ENCODE results near the gene POLR2H. TPM values are rescaled to one million over a fixed set of nuclear protein-coding genes. Genes with fewer than 3 reads are reported as not detected.
A peak's percentile ranks its signal among the peaks of the same experiment; 100 is the strongest.

The POLR2H gene
- polyA plus RNA-seq, 1 experiment, result 94.4 TPM

- DNase-seq (ENCODE audit: low read depth, low spot score), result no peak
- H3K27me3 ChIP-seq (ENCODE audit: control insufficient read depth, insufficient read depth, low read length), result no peaks in the 10 kb centered on the region
- no peak overlapping the region for H3K4me3 ChIP-seq (ENCODE audit: low read depth, low read length)
- TF ChIP-seq CTCF (IDR thresholded peaks at IDR 0.05; ENCODE audit: low read depth, low read length), result peak; percentile 69
- H3K9me3 ChIP-seq (ENCODE audit: control insufficient read depth, insufficient read depth, low read length), result no peaks in the 10 kb centered on the region
- CTCF ChIA-PET, result interaction anchor here (0.6 to 1.8 kb wide), 8 partner anchors 8 to 190 kb away, joined by 3 to 11 read pairs (median 4); partner anchors contain the start of genes CLCN2 and POLR2H
- POLR2A ChIA-PET, result no interaction called here
- H3K27ac ChIP-seq (ENCODE audit: low read depth, low read length), result no peak overlapping the region
Measured at GRCh38 chr3:184354121-184354728, 7.3 kb upstream of the POLR2H start.

GRCh38 chr3:184354754-184355153, 6.8 kb upstream of the POLR2H start:
- TF ChIP-seq CTCF (IDR thresholded peaks at IDR 0.05; ENCODE audit: low read depth, low read length), result no peak
- Histone ChIP-seq H3K4me3 (ENCODE audit: low read depth, low read length) (no peak overlapping the region), H3K27ac (ENCODE audit: low read depth, low read length) (no peak overlapping the region), H3K27me3 (ENCODE audit: control insufficient read depth, insufficient read depth, low read length) (no peaks in the 10 kb centered on the region), H3K9me3 (ENCODE audit: control insufficient read depth, insufficient read depth, low read length) (no peaks in the 10 kb centered on the region)
- no peak for DNase-seq (ENCODE audit: low read depth, low spot score)
- ChIA-PET POLR2A (no interaction called here), CTCF (interaction anchor here (0.6 to 0.9 kb wide), 3 partner anchors 12 to 108 kb away, joined by 3 to 5 read pairs (median 3); no protein-coding TSS in a partner anchor)

GRCh38 chr3:184355261-184356040, 6.1 kb upstream of the POLR2H start:
- Histone ChIP-seq H3K27ac (ENCODE audit: low read depth, low read length) (no peak overlapping the region), H3K9me3 (ENCODE audit: control insufficient read depth, insufficient read depth, low read length) (no peaks in the 10 kb centered on the region), H3K4me3 (ENCODE audit: low read depth, low read length) (no peak overlapping the region), H3K27me3 (ENCODE audit: control insufficient read depth, insufficient read depth, low read length) (no peaks in the 10 kb centered on the region)
- CTCF ChIA-PET, result interaction anchor here (0.7 to 0.9 kb wide), 3 partner anchors 13 to 252 kb away, joined by 3 read pairs; no protein-coding TSS in a partner anchor
- no peak for TF ChIP-seq CTCF (IDR thresholded peaks at IDR 0.05; ENCODE audit: low read depth, low read length)
- POLR2A ChIA-PET, result no interaction called here
- DNase-seq (ENCODE audit: low read depth, low spot score), result no peak

- Histone ChIP-seq H3K9me3 (ENCODE audit: control insufficient read depth, insufficient read depth, low read length) (no peaks in the 10 kb centered on the region), H3K27ac (ENCODE audit: low read depth, low read length) (no peak overlapping the region), H3K4me3 (ENCODE audit: low read depth, low read length) (no peak overlapping the region), H3K27me3 (ENCODE audit: control insufficient read depth, insufficient read depth, low read length) (no peaks in the 10 kb centered on the region)
- DNase-seq (ENCODE audit: low read depth, low spot score), result no peak
- TF ChIP-seq CTCF (IDR thresholded peaks at IDR 0.05; ENCODE audit: low read depth, low read length), result no peak
- POLR2A ChIA-PET, result no interaction called here
- CTCF ChIA-PET, result no interaction called here
Measured at GRCh38 chr3:184357248-184358123, 4.0 kb upstream of the POLR2H start.

Measured in AG04450 (cell line).